EH (cell line): ENCODE results near the gene FANCL.
"Not testable (repeated sequence)": the region's sequence is repeated elsewhere in the genome, so short reads cannot be mapped to it uniquely, and the experiment has no call there.

Experiments used
- DNase-seq: peaks from one replicate; pipeline ENCODE4 v3.0.0-alpha.2; 2015; ENCODE audit warnings: low read depth

The FANCL gene

GRCh38 chr2:58240670-58241545 is at the start of gene FANCL:
TSS of gene FANCL (minus strand) at chr2:58241325. CDS start at chr2:58241313, 12 bp downstream.
- peak; percentile 87 for DNase-seq

GRCh38 chr2:58289029-58289428 is 47.9 kb upstream of the FANCL start:
- DNase-seq: no peak

GRCh38 chr2:58283931-58284330 is 42.8 kb upstream of the FANCL start:
- DNase-seq: no peak

- DNase-seq: not testable (repeated sequence)
Measured at GRCh38 chr2:58275144-58275543, 34.0 kb upstream of the FANCL start.

- no peak for DNase-seq
Measured at GRCh38 chr2:58271826-58272225, 30.7 kb upstream of the FANCL start.

GRCh38 chr2:58268685-58269084 is 27.6 kb upstream of the FANCL start:
- no peak for DNase-seq

GRCh38 chr2:58266211-58266610 is 25.1 kb upstream of the FANCL start:
- DNase-seq: peak; percentile 75

- DNase-seq: no peak
Measured at GRCh38 chr2:58261209-58261608, 20.1 kb upstream of the FANCL start.

- DNase-seq: not testable (repeated sequence)
Measured at GRCh38 chr2:58258456-58258855, 17.3 kb upstream of the FANCL start.

GRCh38 chr2:58251331-58252201 is 10.4 kb upstream of the FANCL start:
- not testable (repeated sequence) for DNase-seq

GRCh38 chr2:58241546-58241864 is 380 bp upstream of the FANCL start:
- DNase-seq: no peak

- no peak for DNase-seq
Measured at GRCh38 chr2:58239243-58239925, 1.7 kb downstream of the FANCL start.

- peak; percentile 3 for DNase-seq
Measured at GRCh38 chr2:58237741-58238140, 3.4 kb downstream of the FANCL start.

GRCh38 chr2:58235984-58236383 is 5.1 kb downstream of the FANCL start:
- DNase-seq: no peak

GRCh38 chr2:58235170-58235569 is 6.0 kb downstream of the FANCL start:
- DNase-seq: no peak

- DNase-seq: no peak
Measured at GRCh38 chr2:58228299-58228698, 12.8 kb downstream of the FANCL start.

GRCh38 chr2:58227171-58227917 is 13.8 kb downstream of the FANCL start:
- no peak for DNase-seq

- DNase-seq: no peak
Measured at GRCh38 chr2:58221909-58222308, 19.2 kb downstream of the FANCL start.

- no peak for DNase-seq
Measured at GRCh38 chr2:58215429-58215828, 25.7 kb downstream of the FANCL start.

GRCh38 chr2:58210951-58211568 is 30.1 kb downstream of the FANCL start:
- not testable (repeated sequence) for DNase-seq

- DNase-seq: no peak
Measured at GRCh38 chr2:58207189-58207588, 33.9 kb downstream of the FANCL start.
